PC-9 (cell line): ENCODE data around the gene MTO1.
"Not testable (repeated sequence)": the region's sequence is repeated elsewhere in the genome, so short reads cannot be mapped to it uniquely, and the experiment has no call there.

ENCODE experiments used
- CTCF ChIP-seq: fragments of 200-600 bp; sonication (generic); conservative IDR thresholded peaks from 2 replicates; pipeline ENCODE4 v1.6.1; 2017; ENCODE audit warnings: mixed run types, antibody characterized with exemption, mild to moderate bottlenecking, moderate library complexity
- EZH2 ChIP-seq: fragments of 200-600 bp; sonication (generic); IDR thresholded peaks from 2 replicates; pipeline ENCODE4 v1.8.0; 2017; ENCODE audit warnings: antibody characterized with exemption, low read depth

GRCh38 chr6:73542481-73542880, 80.9 kb downstream of the MTO1 start:
- not testable (repeated sequence) for TF ChIP-seq CTCF, EZH2
